A549 (cell line): Measurements from ENCODE around the gene SEMG2. TPM values are rescaled to one million over a fixed set of nuclear protein-coding genes. Genes with fewer than 3 reads are reported as not detected.

Source experiments
- ATAC-seq, 2 experiments: fragments of 200-7000 bp in 1 of 2; fragments of >200 bp in 1 of 2; cut with Nextera tagmentation in 1 of 2; cut with Tn5 transposase in 1 of 2; 3 replicates each; pipeline versions ENCODE4 v1.8.0 to v1.9.1; 2018 to 2020; ENCODE audit warnings: mild to moderate bottlenecking in 1 of 2, moderate library complexity in 1 of 2
- CTCF ChIA-PET: fragments of 300-600 bp; sonication (Branson Sonifier 250); formaldehyde crosslinking; extraction: SDS; loops from one replicate; lab custom pipeline; 2021; ENCODE audit warnings: antibody characterized with exemption, inconsistent platforms; lab: Yijun Ruan, JAX
- POLR2A ChIA-PET: fragments of 350-600 bp; formaldehyde crosslinking; extraction: SDS; loops from one replicate; lab custom pipeline; 2021; ENCODE audit warnings: antibody characterized with exemption, inconsistent platforms; lab: Yijun Ruan, JAX
- DNase-seq, 2 experiments: peaks; one replicate each; pipeline versions ENCODE4 v3.0.0 to v3.0.0-alpha.2; 2011 to 2016; ENCODE audit warnings: low read depth in 1 of 2, low spot score in 1 of 2
- FAIRE-seq: peaks from 2 replicates; lab custom pipeline; 2011; peaks lifted over from hg19 to GRCh38; lab: Jason Lieb, UNC
- H3K27ac ChIP-seq, 2 experiments: fragments of >200 bp; sonication (Bioruptor Twin); formaldehyde crosslinking; 3 replicates each; pipeline ENCODE4 v1.5.1; 2016 to 2017
- H3K4me1 ChIP-seq: fragments of >200 bp; sonication (Bioruptor Twin); formaldehyde crosslinking; 3 replicates; pipeline ENCODE4 v1.6.1; 2016
- H3K4me2 ChIP-seq: fragments of >200 bp; sonication (Bioruptor Twin); formaldehyde crosslinking; 3 replicates; pipeline ENCODE4 v1.6.1; 2016
- H3K4me3 ChIP-seq: fragments of >200 bp; sonication (Bioruptor Twin); formaldehyde crosslinking; 3 replicates; pipeline ENCODE4 v1.5.1; 2016
- H3K9me3 ChIP-seq: fragments of >200 bp; sonication (Bioruptor Twin); formaldehyde crosslinking; 3 replicates; pipeline ENCODE4 v1.6.1; 2016
- BCL3 ChIP-seq: fragments of >200 bp; sonication (Bioruptor Twin); formaldehyde crosslinking; IDR thresholded peaks from 3 replicates; pipeline ENCODE4 v1.6.1; 2016
- BHLHE40 ChIP-seq: IDR thresholded peaks from 2 replicates; pipeline ENCODE4 v1.6.1; 2012; ENCODE audit warnings: low read depth, low read length, inconsistent platforms
- CEBPB ChIP-seq, 2 experiments: fragments of >200 bp in 1 of 2; sonication (Bioruptor Twin) in 1 of 2; formaldehyde crosslinking in 1 of 2; IDR thresholded peaks; 2 replicates each; pipeline ENCODE4 v1.6.1; 2012 to 2016
- CHD2 ChIP-seq: fragments of 150-350 bp; IDR thresholded peaks from 2 replicates; pipeline ENCODE4 v1.6.1; 2014; ENCODE audit warnings: low read length; ENCODE audit not compliant: partially characterized antibody
- CHD4 ChIP-seq: fragments of 200-600 bp; sonication (generic); IDR thresholded peaks from 2 replicates; pipeline ENCODE4 v1.6.1; 2016; ENCODE audit warnings: antibody characterized with exemption, mild to moderate bottlenecking, borderline replicate concordance
- ELK1 ChIP-seq: fragments of 150-350 bp; IDR thresholded peaks from 2 replicates; pipeline ENCODE4 v1.6.1; 2014; ENCODE audit warnings: low read depth, mild to moderate bottlenecking, low read length
- FOXS1 ChIP-seq: fragments of 250-450 bp; sonication (Bioruptor Pico); IDR thresholded peaks from 2 replicates; pipeline ENCODE4 v1.5.0; 2020; ENCODE audit warnings: mild to moderate bottlenecking, moderate library complexity
- HDAC2 ChIP-seq: fragments of 200-600 bp; sonication (generic); IDR thresholded peaks from 2 replicates; pipeline ENCODE4 v1.6.1; 2016
- HEYL ChIP-seq: fragments of 250-450 bp; sonication (Bioruptor Pico); IDR thresholded peaks from 2 replicates; pipeline ENCODE4 v1.8.0; 2021; ENCODE audit warnings: mild to moderate bottlenecking, moderate library complexity
- HMGXB4 ChIP-seq: fragments of 250-450 bp; sonication (Bioruptor Pico); IDR thresholded peaks from 2 replicates; pipeline ENCODE4 v1.5.0; 2021; ENCODE audit warnings: mild to moderate bottlenecking, moderate library complexity, borderline replicate concordance
- MAFK ChIP-seq: fragments of 450-650 bp; IDR thresholded peaks from 2 replicates; pipeline ENCODE4 v1.6.1; 2014; ENCODE audit not compliant: partially characterized antibody
- MAX ChIP-seq: IDR thresholded peaks from 2 replicates; pipeline ENCODE4 v1.6.1; 2012
- MAZ ChIP-seq: fragments of 150-350 bp; IDR thresholded peaks from 2 replicates; pipeline ENCODE4 v1.6.1; 2014; ENCODE audit warnings: antibody characterized with exemption, low read depth, low read length, borderline replicate concordance
- MYC ChIP-seq: IDR thresholded peaks from 2 replicates; pipeline ENCODE4 v1.6.1; 2012; ENCODE audit warnings: mild to moderate bottlenecking, inconsistent platforms, low read length, improper control_type of control experiment, borderline replicate concordance
- POLR2A ChIP-seq: IDR thresholded peaks from 2 replicates; pipeline ENCODE4 v1.6.1; 2012; ENCODE audit warnings: mild to moderate bottlenecking, low read length
- POLR2AphosphoS2 ChIP-seq: conservative IDR thresholded peaks from 2 replicates; pipeline ENCODE4 v1.6.1; 2012; ENCODE audit warnings: low read length, improper control_type of control experiment, inconsistent platforms
- REST ChIP-seq: fragments of 200-600 bp; sonication (generic); IDR thresholded peaks from 2 replicates; pipeline ENCODE4 v1.6.1; 2016; ENCODE audit warnings: antibody characterized with exemption, mild to moderate bottlenecking, moderate library complexity
- RNF2 ChIP-seq: fragments of 200-600 bp; sonication (generic); IDR thresholded peaks from 2 replicates; pipeline ENCODE4 v1.6.1; 2016; ENCODE audit warnings: low read depth, mild to moderate bottlenecking, antibody characterized with exemption, moderate library complexity, borderline replicate concordance
- TP53 ChIP-seq: fragments of 250-450 bp; sonication (Bioruptor Pico); IDR thresholded peaks from 2 replicates; pipeline ENCODE4 v1.5.0; 2021; ENCODE audit warnings: mild to moderate bottlenecking, moderate library complexity
- ZC3H11A ChIP-seq: fragments of 450-650 bp; IDR thresholded peaks from 2 replicates; pipeline ENCODE4 v1.6.1; 2014; ENCODE audit warnings: antibody characterized with exemption, mild to moderate bottlenecking
- ZNF302 ChIP-seq: fragments of 250-450 bp; sonication (Bioruptor Pico); IDR thresholded peaks from 2 replicates; pipeline ENCODE4 v1.9.0; 2021; ENCODE audit warnings: inconsistent platforms, mild to moderate bottlenecking, moderate library complexity
- WGBS: methylation state at CpG from one replicate; pipeline ENCODE4 v1.1.6; 2017; ENCODE audit errors: missing lambda C conversion rate; 5-methylcytosine and 5-hydroxymethylcytosine counted together
- polyA minus RNA-seq: library from RNA; depleted of rRNA, polyadenylated mRNA; stranded (reverse); fragments of >200 nt; gene quantifications from 2 replicates; pipeline ENCODE4 v1.2.3, GENCODE V29; 2011; rRNA and poly(A)+ RNA removed
- polyA plus RNA-seq, 4 experiments: library from polyadenylated mRNA; depleted of rRNA in 3 of 4; stranded (reverse); fragments of >200 nt; fragmentation: RNase III in 1 of 4; extraction: RNeasy Plus Mini Kit Qiagen cat#74134 plus additional on column Dnase treatment in 1 of 4; gene quantifications; 2 replicates in 3 of 4; 3 replicates in 1 of 4; pipeline ENCODE4 v1.2.3, GENCODE V29; 2011 to 2017

Gene SEMG2
- polyA plus RNA-seq (2011; rRNA removed) (not detected in 2 replicates), polyA plus RNA-seq (2017; fragmentation: RNase III; extraction: RNeasy Plus Mini Kit Qiagen cat#74134 plus additional on column Dnase treatment) (not detected in 3 replicates), polyA minus RNA-seq (not detected in 2 replicates)
- not detected in 2 replicates for polyA plus RNA-seq (2012; cell fraction: cytosol; rRNA removed)
- not detected in 2 replicates for polyA plus RNA-seq (2012; cell fraction: nucleus; rRNA removed)

GRCh38 chr20:45221076-45221475 lies at the start of gene SEMG2:
Gene SEMG2, plus strand, starts transcription at chr20:45221373. Its CDS starts 17 bp downstream, at chr20:45221390.
- H3K4me2 ChIP-seq, result no peak within 1 kb of the TSS
- H3K4me3 ChIP-seq, result no peak within 1 kb of the TSS
- ChIA-PET POLR2A (no interaction called here), CTCF (interaction anchor here (1.2 to 1.4 kb wide), 2 partner anchors 16 to 36 kb away, joined by 3 read pairs; no protein-coding TSS in a partner anchor)
- no peaks in the 10 kb centered on the region; the same call in 2 of the 3 replicates for H3K9me3 ChIP-seq
- H3K4me1 ChIP-seq, result no peaks in the 10 kb centered on the region
- ATAC-seq (no peak), DNase-seq (no peak), FAIRE-seq (no peak)
- H3K27ac ChIP-seq, result no peak within 1 kb of the TSS
- 41% methylated on average over 4 of the region's 4 CpGs for WGBS
- TF ChIP-seq ZC3H11A, result no peak
- no peak for TF ChIP-seq POLR2AphosphoS2
- no peak for TF ChIP-seq MAZ
- TF ChIP-seq TP53 (CRISPR knock-in tag), result no peak
- TF ChIP-seq HDAC2, result no peak
- no peak for TF ChIP-seq POLR2A
- TF ChIP-seq REST, result no peak
- TF ChIP-seq RNF2, result no peak
- no peak for TF ChIP-seq BHLHE40
- TF ChIP-seq BCL3, result no peak
- no peak for TF ChIP-seq CHD2
- no peak for TF ChIP-seq FOXS1 (CRISPR knock-in tag)
- no peak for TF ChIP-seq MAFK
- no peak for TF ChIP-seq CHD4
- TF ChIP-seq HMGXB4, result no peak
- TF ChIP-seq CEBPB (IDR thresholded peaks at IDR 0.05), result no peak

- Histone ChIP-seq H3K4me3 (no peak overlapping the region), H3K4me1 (peaks cover 5% of the 10 kb centered on the region; the same call in 1 of the 3 replicates), H3K4me2 (no peak overlapping the region), H3K9me3 (peaks cover 5% of the 10 kb centered on the region; the same call in 1 of the 3 replicates), H3K27ac (no peak overlapping the region)
- no peak for FAIRE-seq
- WGBS, result 0% methylated on average over 1 of the region's 1 CpG
- ChIA-PET POLR2A (no interaction called here), CTCF (interaction anchor here (1.6 kb wide), 1 partner anchor 121 kb away, joined by 5 read pairs; no protein-coding TSS in a partner anchor)
- no peak for ATAC-seq
- TF ChIP-seq MYC, result no peak
- no peak for TF ChIP-seq HEYL
- no peak for TF ChIP-seq MAX
- TF ChIP-seq ZNF302 (CRISPR knock-in tag), result no peak
- TF ChIP-seq HDAC2, result no peak
- no peak for TF ChIP-seq ELK1
- DNase-seq, result no peak
Measured at GRCh38 chr20:45173522-45173921, 47.7 kb upstream of the SEMG2 start.
